NCI-H1436 (cell line): ENCODE results near the gene TMEM120A.

Experiments
- DNase-seq: peaks from one replicate; lab custom pipeline; 2025; lab: John Stamatoyannopoulos, UW

Gene TMEM120A

GRCh38 chr7:75980430-75981202 lies 13.8 kb downstream of the TMEM120A start:
- DNase-seq = no peak

- DNase-seq = no peak
Measured at GRCh38 chr7:75979759-75980429, 14.5 kb downstream of the TMEM120A start.

GRCh38 chr7:75977743-75978142 lies 16.7 kb downstream of the TMEM120A start:
- DNase-seq = no peak

GRCh38 chr7:75971961-75972763 lies 22.2 kb downstream of the TMEM120A start:
- DNase-seq = no peak

- no peak for DNase-seq
Measured at GRCh38 chr7:75971309-75971960, 23.0 kb downstream of the TMEM120A start.

GRCh38 chr7:75969704-75970498 lies 24.5 kb downstream of the TMEM120A start:
- no peak for DNase-seq

GRCh38 chr7:75969182-75969581 lies 25.2 kb downstream of the TMEM120A start:
- no peak for DNase-seq

- DNase-seq = no peak
Measured at GRCh38 chr7:75968561-75969001, 25.8 kb downstream of the TMEM120A start.

- no peak for DNase-seq
Measured at GRCh38 chr7:75968012-75968411, 26.4 kb downstream of the TMEM120A start.

GRCh38 chr7:75967487-75967997 lies 26.9 kb downstream of the TMEM120A start:
- DNase-seq = no peak

- DNase-seq = no peak
Measured at GRCh38 chr7:75967055-75967454, 27.3 kb downstream of the TMEM120A start.

- no peak for DNase-seq
Measured at GRCh38 chr7:75966190-75966961, 28.0 kb downstream of the TMEM120A start.

GRCh38 chr7:75965617-75966016 lies 28.8 kb downstream of the TMEM120A start:
- DNase-seq = no peak

GRCh38 chr7:75963381-75963995 lies 30.9 kb downstream of the TMEM120A start:
- DNase-seq = no peak

- DNase-seq = no peak
Measured at GRCh38 chr7:75962607-75963380, 31.6 kb downstream of the TMEM120A start.

GRCh38 chr7:75961218-75961617 lies 33.2 kb downstream of the TMEM120A start:
- no peak for DNase-seq

GRCh38 chr7:75960372-75960771 lies 34.0 kb downstream of the TMEM120A start:
- no peak for DNase-seq

- DNase-seq = no peak
Measured at GRCh38 chr7:75958802-75959543, 35.4 kb downstream of the TMEM120A start.
